GM12892 (cell line): ENCODE data around the gene RPTOR.

ENCODE experiments used
- POLR2A ChIP-seq: IDR thresholded peaks from 2 replicates; pipeline ENCODE4 v1.6.1; 2011; ENCODE audit warnings: low read depth, low read length, control low read depth
- POLR2AphosphoS5 ChIP-seq: IDR thresholded peaks from 2 replicates; pipeline ENCODE4 v1.6.1; 2011; ENCODE audit warnings: low read depth, low read length, control low read depth

DNA sequence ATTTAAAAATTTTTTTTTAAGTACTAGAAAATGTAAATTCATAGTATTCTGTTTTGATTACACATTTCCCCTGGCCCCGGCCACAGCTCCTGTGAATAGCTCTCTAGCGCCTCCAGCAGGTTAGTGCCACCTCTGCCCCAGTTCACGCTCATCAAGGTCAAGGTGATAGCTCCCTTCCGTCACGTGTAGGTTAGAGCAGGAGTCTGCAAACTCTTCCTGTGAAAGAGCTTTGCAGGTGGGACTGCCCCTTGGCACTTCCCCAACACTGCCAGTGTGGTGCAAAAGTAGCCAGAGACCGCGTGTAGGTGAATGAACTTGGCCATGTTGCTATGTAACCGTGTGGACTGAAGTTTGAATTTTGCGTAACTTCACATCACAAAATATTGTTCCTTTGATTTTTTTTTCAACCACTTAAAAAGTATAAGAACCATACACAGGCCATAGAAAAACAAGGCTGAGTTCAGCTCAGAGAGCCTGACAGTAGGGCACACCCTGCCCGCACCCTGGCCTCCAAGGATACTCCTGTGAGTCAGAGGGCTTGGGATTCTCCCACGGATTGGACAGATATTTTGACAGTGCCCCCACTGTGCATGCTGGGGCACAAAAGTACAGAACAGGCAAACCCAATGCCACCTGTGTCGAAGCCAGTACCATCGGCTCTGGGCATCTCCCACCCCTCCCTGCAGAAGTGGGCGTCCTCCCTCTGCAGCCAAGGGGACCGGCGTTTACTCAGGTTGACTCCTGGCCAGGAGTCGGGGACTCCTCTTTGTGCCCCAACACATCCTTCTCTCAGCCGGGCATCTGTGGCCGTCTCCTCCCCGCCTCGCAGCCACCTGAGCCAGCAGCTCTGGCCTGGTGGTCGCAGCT is 355.0 kb downstream of the RPTOR start:
- TF ChIP-seq POLR2A, result no peak
- TF ChIP-seq POLR2AphosphoS5, result no peak
